Measurements from ENCODE around the gene BAIAP2L1.

The BAIAP2L1 gene

GRCh38 chr7:98251601-98252424 lies 149.1 kb downstream of the BAIAP2L1 start, which contains the start of gene TECPR1 (continued):
- TF ChIP-seq ZNF776 (tag by site-specific recombination; IDR thresholded peaks at IDR 0.05; ENCODE audit: borderline replicate concordance) = no peak
- no peak for TF ChIP-seq ZBTB1 (tag by site-specific recombination; IDR thresholded peaks at IDR 0.05)
- TF ChIP-seq ZNF248 (tag by site-specific recombination; IDR thresholded peaks at IDR 0.05) = no peak
- no peak for TF ChIP-seq ZNF239 (tag by site-specific recombination; IDR thresholded peaks at IDR 0.05)
- TF ChIP-seq OSR2 (tag by site-specific recombination; IDR thresholded peaks at IDR 0.05) = 0 out of 2 replicates have a peak, but pooled peaks have one; percentile 42
- TF ChIP-seq ZSCAN23 (tag by site-specific recombination; IDR thresholded peaks at IDR 0.05) = no peak
- no peak for TF ChIP-seq SALL2 (tag by site-specific recombination; IDR thresholded peaks at IDR 0.05; ENCODE audit: borderline replicate concordance)
- TF ChIP-seq BCL11A (tag by site-specific recombination; IDR thresholded peaks at IDR 0.05; ENCODE audit: low read depth) = peak; percentile 94
- peak; percentile 58 for TF ChIP-seq HIC1 (tag by site-specific recombination; IDR thresholded peaks at IDR 0.05)
- no peak for TF ChIP-seq ZNF169 (tag by site-specific recombination; IDR thresholded peaks at IDR 0.05)
- peak; percentile 83 for TF ChIP-seq KLF8 (tag by site-specific recombination; IDR thresholded peaks at IDR 0.05)
- no peak for TF ChIP-seq ZSCAN4 (tag by site-specific recombination; IDR thresholded peaks at IDR 0.05)
- TF ChIP-seq ZNF404 (tag by site-specific recombination; IDR thresholded peaks at IDR 0.05) = no peak
- no peak for TF ChIP-seq ZNF121 (tag by site-specific recombination; IDR thresholded peaks at IDR 0.05)
- TF ChIP-seq ZNF202 (tag by site-specific recombination; IDR thresholded peaks at IDR 0.05; ENCODE audit: borderline replicate concordance) = no peak
- no peak for TF ChIP-seq ZNF416 (tag by site-specific recombination; IDR thresholded peaks at IDR 0.05)
- TF ChIP-seq ZFP37 (tag by site-specific recombination; IDR thresholded peaks at IDR 0.05) = peak; percentile 25; the same call in 1 of the 2 replicates
- TF ChIP-seq ZBTB7A (tag by site-specific recombination; IDR thresholded peaks at IDR 0.05; ENCODE audit: low read depth) = no peak
- TF ChIP-seq ZBTB11 (tag by site-specific recombination; conservative IDR thresholded peaks at IDR 0.05; ENCODE audit: low read depth) = peak; percentile 96
- TF ChIP-seq ZBTB44 (tag by site-specific recombination; IDR thresholded peaks at IDR 0.05) = no peak
- TF ChIP-seq ZNF792 (tag by site-specific recombination; IDR thresholded peaks at IDR 0.05) = no peak
- TF ChIP-seq ZNF157 (tag by site-specific recombination; IDR thresholded peaks at IDR 0.05) = no peak
- TF ChIP-seq MYNN (tag by site-specific recombination; IDR thresholded peaks at IDR 0.05; ENCODE audit: borderline replicate concordance) = no peak
- no peak for TF ChIP-seq ZNF571 (tag by site-specific recombination; IDR thresholded peaks at IDR 0.05)
- no peak for TF ChIP-seq ZNF112 (tag by site-specific recombination; IDR thresholded peaks at IDR 0.05)
- no peak for TF ChIP-seq ZNF639 (tag by site-specific recombination; IDR thresholded peaks at IDR 0.05)
- TF ChIP-seq ZNF513 (tag by site-specific recombination; IDR thresholded peaks at IDR 0.05) = no peak
- TF ChIP-seq HOXA7 (CRISPR knock-in tag; IDR thresholded peaks at IDR 0.05; ENCODE audit: borderline replicate concordance) = no peak
- TF ChIP-seq ZNF521 (tag by site-specific recombination; IDR thresholded peaks at IDR 0.05) = no peak
